HG03159 (cell line): ENCODE measurements around the gene PCDHGB4.
"Not testable (repeated sequence)": the region's sequence is repeated elsewhere in the genome, so short reads cannot be mapped to it uniquely, and the experiment has no call there.

Source experiments
- ATAC-seq: cut with Tn5 transposase; IDR thresholded peaks from one replicate; pipeline ENCODE4 v1.9.1; 2021; ENCODE audit warnings: mild to moderate bottlenecking, moderate library complexity; ENCODE audit not compliant: unreplicated experiment

The PCDHGB4 gene

GRCh38 chr5:141422742-141423291 lies 35.3 kb downstream of the PCDHGB4 start:
- ATAC-seq = no peak

DNA sequence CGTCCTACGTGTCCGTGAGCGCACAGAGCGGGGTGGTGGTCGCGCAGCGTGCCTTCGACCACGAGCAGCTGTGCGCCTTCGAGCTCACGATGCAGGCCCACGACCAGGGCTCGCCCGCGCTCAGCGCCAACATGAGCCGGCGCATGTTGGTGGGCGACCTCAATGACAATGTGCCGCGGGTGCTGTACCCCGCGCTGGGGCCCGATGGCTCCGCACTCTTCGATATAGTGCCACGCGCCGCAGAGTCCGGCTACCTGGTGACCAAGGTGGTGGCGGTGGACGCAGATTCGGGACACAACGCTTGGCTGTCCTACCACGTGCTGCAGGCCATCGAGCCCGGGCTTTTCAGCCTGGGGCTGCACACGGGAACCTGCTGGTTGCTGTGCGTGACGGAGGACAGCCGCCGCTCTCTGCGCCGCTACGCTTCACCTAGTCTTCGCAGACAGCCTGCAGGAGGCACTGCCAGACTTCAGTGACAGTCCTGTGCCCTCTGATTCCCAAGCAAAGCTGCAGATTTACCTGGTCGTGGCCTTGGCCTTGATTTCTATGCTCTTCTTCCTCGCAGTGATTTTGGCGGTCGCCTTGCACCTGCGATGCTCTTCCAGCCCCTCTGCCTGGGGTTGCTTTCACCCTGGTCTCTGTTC lies 40.4 kb downstream of the PCDHGB4 start:
- no peak for ATAC-seq

GRCh38 chr5:141430332-141431113 lies 43.0 kb downstream of the PCDHGB4 start, which contains the start of gene PCDHGA12:
Gene PCDHGA12, plus strand, starts transcription at chr5:141430507. Its CDS starts 253 bp downstream, at chr5:141430760.
- ATAC-seq = peak; percentile 87

DNA sequence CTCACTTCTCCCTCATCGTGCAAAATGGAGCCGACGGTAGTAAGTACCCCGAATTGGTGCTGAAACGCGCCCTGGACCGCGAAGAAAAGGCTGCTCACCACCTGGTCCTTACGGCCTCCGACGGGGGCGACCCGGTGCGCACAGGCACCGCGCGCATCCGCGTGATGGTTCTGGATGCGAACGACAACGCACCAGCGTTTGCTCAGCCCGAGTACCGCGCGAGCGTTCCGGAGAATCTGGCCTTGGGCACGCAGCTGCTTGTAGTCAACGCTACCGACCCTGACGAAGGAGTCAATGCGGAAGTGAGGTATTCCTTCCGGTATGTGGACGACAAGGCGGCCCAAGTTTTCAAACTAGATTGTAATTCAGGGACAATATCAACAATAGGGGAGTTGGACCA lies 43.8 kb downstream of the PCDHGB4 start:
- ATAC-seq = peak; percentile 35

GRCh38 chr5:141432308-141432707 lies 44.8 kb downstream of the PCDHGB4 start:
- ATAC-seq = not testable (repeated sequence)

GRCh38 chr5:141432726-141433125 lies 45.2 kb downstream of the PCDHGB4 start:
- not testable (repeated sequence) for ATAC-seq

DNA sequence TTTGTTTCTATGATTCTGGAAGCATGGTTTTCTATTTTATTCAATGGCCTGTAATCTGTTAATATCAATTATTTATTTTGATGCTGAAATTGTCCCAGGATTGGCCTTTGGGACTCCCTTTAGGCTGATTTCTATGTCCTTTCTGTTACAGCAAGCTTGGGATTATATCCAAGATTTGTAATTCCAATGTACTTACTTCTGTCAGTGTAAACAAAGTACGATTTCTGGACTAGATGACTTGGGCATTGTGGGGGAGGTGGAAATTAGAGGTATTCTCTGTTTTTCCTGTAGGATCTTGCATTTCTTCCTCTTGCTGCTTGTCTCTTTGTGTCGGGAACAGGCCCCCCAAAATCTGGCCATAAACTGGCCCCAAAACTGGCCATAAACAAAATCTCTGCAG lies 46.5 kb downstream of the PCDHGB4 start:
- no peak for ATAC-seq

GRCh38 chr5:141437221-141437620 lies 49.7 kb downstream of the PCDHGB4 start:
- ATAC-seq = no peak

DNA sequence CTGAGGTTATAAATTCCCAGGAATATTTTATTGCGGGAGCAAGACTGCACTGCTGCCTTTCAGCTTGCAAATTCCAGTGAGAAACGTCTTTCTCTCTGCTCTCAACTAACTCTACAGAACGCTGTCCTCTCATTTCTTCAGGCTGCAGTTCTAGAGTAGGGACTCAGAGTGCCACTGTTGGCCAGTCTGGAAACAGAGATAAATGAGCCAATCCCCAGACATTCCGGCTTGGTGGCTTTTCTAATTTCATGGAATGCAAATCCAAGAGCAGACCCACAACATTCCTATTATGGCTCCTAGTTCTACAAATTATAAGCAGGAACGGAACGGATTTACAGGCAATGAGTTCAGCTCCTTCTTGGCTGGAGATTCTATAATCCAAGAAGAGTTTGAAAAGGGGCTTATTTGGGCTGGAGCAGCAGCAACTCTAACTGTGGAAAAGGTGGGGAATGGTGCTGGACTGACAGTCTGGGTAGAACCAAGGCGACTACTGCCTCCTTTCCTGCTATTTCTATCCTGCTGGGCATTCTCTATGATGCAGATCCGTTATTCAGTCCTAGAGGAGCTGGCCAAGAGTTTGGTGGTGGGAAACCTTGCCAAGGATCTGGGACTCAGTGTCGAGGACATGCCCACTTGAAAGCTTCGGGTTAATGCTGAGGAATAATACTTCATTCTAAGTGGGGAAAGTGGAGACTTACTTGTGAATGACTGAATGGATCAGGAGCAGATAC lies 52.1 kb downstream of the PCDHGB4 start:
- ATAC-seq = no peak
